Effector CD4-positive, alpha-beta T cell (primary cell): Measurements from ENCODE around the gene NOC2L.

Experiments
- DNase-seq: peaks from one replicate; pipeline ENCODE4 v3.0.0-alpha.2; 2020

The NOC2L gene

GRCh38 chr1:927234-927633, 31.8 kb downstream of the NOC2L start:
- no peak for DNase-seq

GRCh38 chr1:925561-926421, 33.3 kb downstream of the NOC2L start:
- DNase-seq, result no peak

- no peak for DNase-seq
These were observed 34.1 kb downstream of the NOC2L start for GRCh38 chr1:924656-925560.

GRCh38 chr1:923991-924655, 34.9 kb downstream of the NOC2L start:
- DNase-seq, result no peak

- DNase-seq, result peak; percentile 43
These were observed 35.7 kb downstream of the NOC2L start, which contains the start of gene SAMD11 for GRCh38 chr1:923131-923990. Gene SAMD11, plus strand, starts transcription at chr1:923923. Its CDS starts 509 bp downstream, at chr1:924432.

GRCh38 chr1:921011-921837, 37.8 kb downstream of the NOC2L start:
- no peak for DNase-seq

GRCh38 chr1:920521-920920, 38.5 kb downstream of the NOC2L start:
- DNase-seq, result no peak

GRCh38 chr1:920010-920409, 39.0 kb downstream of the NOC2L start:
- no peak for DNase-seq

- DNase-seq, result no peak
These were observed 39.7 kb downstream of the NOC2L start for GRCh38 chr1:919271-919872.

- no peak for DNase-seq
These were observed 40.2 kb downstream of the NOC2L start for GRCh38 chr1:918843-919242.

- no peak for DNase-seq
These were observed 40.7 kb downstream of the NOC2L start for GRCh38 chr1:918353-918752.

- DNase-seq, result no peak
These were observed 41.5 kb downstream of the NOC2L start for GRCh38 chr1:917466-918091.

GRCh38 chr1:917076-917459, 42.0 kb downstream of the NOC2L start:
- DNase-seq, result no peak

- no peak for DNase-seq
These were observed 42.6 kb downstream of the NOC2L start for GRCh38 chr1:916173-917075.

- no peak for DNase-seq
These were observed 43.5 kb downstream of the NOC2L start for GRCh38 chr1:915295-916172.

GRCh38 chr1:914891-915280, 44.2 kb downstream of the NOC2L start:
- no peak for DNase-seq

- no peak for DNase-seq
These were observed 44.7 kb downstream of the NOC2L start for GRCh38 chr1:914131-914890.
